Trophoblast cell (in vitro differentiated cells and primary cell): ENCODE measurements around the gene IDH3G.

Source experiments
- DNase-seq, 2 donors: peaks; one replicate each; pipeline ENCODE4 v3.0.0-alpha.2; 2016
- H2AFZ ChIP-seq: 2 replicates; pipeline ENCODE4 v1.6.1; 2013; ENCODE audit warnings: low read length, moderate library complexity, mild to moderate bottlenecking; ENCODE audit not compliant: insufficient read depth, poor library complexity
- H2AK5ac ChIP-seq: 2 replicates; pipeline ENCODE4 v1.6.1; 2013; ENCODE audit warnings: mild to moderate bottlenecking, low read length
- H2BK120ac ChIP-seq: 2 replicates; pipeline ENCODE4 v1.6.1; 2013; ENCODE audit warnings: low read length, mild to moderate bottlenecking, moderate library complexity; ENCODE audit not compliant: insufficient read depth, poor library complexity
- H2BK12ac ChIP-seq: 2 replicates; pipeline ENCODE4 v1.6.1; 2013; ENCODE audit warnings: mild to moderate bottlenecking, low read length, moderate library complexity
- H2BK5ac ChIP-seq: 2 replicates; pipeline ENCODE4 v1.6.1; 2013; ENCODE audit warnings: low read length, low read depth, moderate library complexity, mild to moderate bottlenecking; ENCODE audit not compliant: poor library complexity
- H3K14ac ChIP-seq: 2 replicates; pipeline ENCODE4 v1.6.1; 2013; ENCODE audit warnings: mild to moderate bottlenecking, low read length
- H3K18ac ChIP-seq: 2 replicates; pipeline ENCODE4 v1.6.1; 2013; ENCODE audit warnings: mild to moderate bottlenecking, low read length
- H3K23ac ChIP-seq: 2 replicates; pipeline ENCODE4 v1.6.1; 2013; ENCODE audit warnings: low read length
- H3K27ac ChIP-seq: 2 replicates; pipeline ENCODE4 v1.5.1; 2013; ENCODE audit warnings: low read depth, mild to moderate bottlenecking, inconsistent platforms, low read length, moderate library complexity
- H3K27me3 ChIP-seq: 2 replicates; pipeline ENCODE4 v1.6.1; 2013; ENCODE audit warnings: inconsistent platforms, mild to moderate bottlenecking, low read length, moderate library complexity; ENCODE audit not compliant: insufficient read depth
- H3K36me3 ChIP-seq, 2 experiments: 1 replicate in 1 of 2; 2 replicates in 1 of 2; pipeline ENCODE4 v1.6.1; 2013; ENCODE audit warnings: low read length in 2 of 2, mild to moderate bottlenecking in 2 of 2, moderate library complexity in 1 of 2; ENCODE audit not compliant: insufficient read depth in 2 of 2, control insufficient read depth in 1 of 2
- H3K4ac ChIP-seq: 2 replicates; pipeline ENCODE4 v1.6.1; 2013; ENCODE audit warnings: low read depth, mild to moderate bottlenecking, low read length, moderate library complexity
- H3K4me1 ChIP-seq, 2 experiments: 1 replicate in 1 of 2; 2 replicates in 1 of 2; pipeline ENCODE4 v1.6.1; 2013; ENCODE audit warnings: low read length in 2 of 2, mild to moderate bottlenecking in 2 of 2, moderate library complexity in 1 of 2; ENCODE audit not compliant: insufficient read depth in 2 of 2, control insufficient read depth in 1 of 2
- H3K4me2 ChIP-seq: 2 replicates; pipeline ENCODE4 v1.6.1; 2013; ENCODE audit warnings: inconsistent platforms, mild to moderate bottlenecking, low read length, moderate library complexity
- H3K4me3 ChIP-seq: 2 replicates; pipeline ENCODE4 v1.5.1; 2013; ENCODE audit warnings: mild to moderate bottlenecking, low read depth, low read length, inconsistent platforms
- H3K79me1 ChIP-seq: one replicate; pipeline ENCODE4 v1.6.1; 2013; ENCODE audit warnings: low read length
- H3K79me2 ChIP-seq: 2 replicates; pipeline ENCODE4 v1.6.1; 2013; ENCODE audit warnings: low read length, mild to moderate bottlenecking; ENCODE audit not compliant: control insufficient read depth, insufficient read depth, poor library complexity
- H3K9ac ChIP-seq: 2 replicates; pipeline ENCODE4 v1.6.1; 2013; ENCODE audit warnings: mild to moderate bottlenecking, low read length
- H3K9me3 ChIP-seq: 2 replicates; pipeline ENCODE4 v1.6.1; 2013; ENCODE audit warnings: low read depth, mild to moderate bottlenecking, control low read depth, inconsistent platforms, low read length; ENCODE audit not compliant: insufficient read depth
- H4K12ac ChIP-seq: 2 replicates; pipeline ENCODE4 v1.6.1; 2013; ENCODE audit warnings: low read depth, mild to moderate bottlenecking, low read length, moderate library complexity
- H4K8ac ChIP-seq: 2 replicates; pipeline ENCODE4 v1.6.1; 2013; ENCODE audit warnings: low read depth, mild to moderate bottlenecking, low read length, moderate library complexity
- H4K91ac ChIP-seq: one replicate; pipeline ENCODE4 v1.6.1; 2013; ENCODE audit warnings: low read depth, mild to moderate bottlenecking, low read length, moderate library complexity
- WGBS: extraction: QIAGEN DNeasy Blood & Tissue Kit; methylation state at CpG from one replicate; pipeline ENCODE4 v1.1.7; 2013; ENCODE audit warnings: missing lambda C conversion rate; ENCODE audit not compliant: insufficient read length, insufficient coverage; ENCODE audit errors: extremely low coverage; 5-methylcytosine and 5-hydroxymethylcytosine counted together

Gene IDH3G

DNA sequence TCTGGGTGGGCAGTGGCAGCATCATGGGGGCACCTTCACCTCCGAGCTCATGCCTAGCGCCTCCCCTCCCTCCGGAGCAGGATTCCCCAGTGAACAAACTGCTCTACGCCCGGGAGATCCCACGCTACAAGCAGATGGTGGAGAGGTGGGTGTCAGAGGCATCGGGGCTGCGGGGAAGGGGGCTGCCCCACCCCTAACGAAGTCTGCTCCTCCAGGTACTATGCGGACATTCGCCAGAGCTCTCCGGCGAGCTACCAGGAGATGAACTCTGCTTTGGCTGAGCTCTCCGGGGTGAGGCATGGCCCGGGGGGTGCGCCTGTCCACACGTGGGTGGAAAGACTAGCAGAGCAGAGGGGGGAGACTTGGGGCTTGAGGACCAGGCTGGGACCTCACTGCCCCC, 16.0 kb downstream of the IDH3G start:
- Histone ChIP-seq H2BK5ac (no peak overlapping the region), H3K27ac (no peak overlapping the region), H3K4ac (no peak overlapping the region), H3K79me2 (no peaks in the 10 kb centered on the region), H3K9me3 (peaks cover 3% of the 10 kb centered on the region), H3K14ac (no peak overlapping the region), H3K23ac (no peak overlapping the region), H4K12ac (no peak overlapping the region), H3K9ac (no peak overlapping the region), H3K4me2 (no peak overlapping the region), H2BK12ac (no peak overlapping the region), H4K8ac (no peak overlapping the region), H2BK120ac (no peak overlapping the region), H3K18ac (no peak overlapping the region), H3K79me1 (no peaks in the 10 kb centered on the region), H3K4me1 (no peaks in the 10 kb centered on the region), H3K4me3 (no peak overlapping the region), H2AFZ (no peak overlapping the region), H4K91ac (no peak overlapping the region), H3K36me3 (peaks cover 0 to 1% of the 10 kb centered on the region in 2 experiments), H2AK5ac (no peak overlapping the region), H3K27me3 (no peaks in the 10 kb centered on the region)
- DNase-seq: no peak
- no CpG with 5 or more reads among the region's 17 CpGs for WGBS

DNA sequence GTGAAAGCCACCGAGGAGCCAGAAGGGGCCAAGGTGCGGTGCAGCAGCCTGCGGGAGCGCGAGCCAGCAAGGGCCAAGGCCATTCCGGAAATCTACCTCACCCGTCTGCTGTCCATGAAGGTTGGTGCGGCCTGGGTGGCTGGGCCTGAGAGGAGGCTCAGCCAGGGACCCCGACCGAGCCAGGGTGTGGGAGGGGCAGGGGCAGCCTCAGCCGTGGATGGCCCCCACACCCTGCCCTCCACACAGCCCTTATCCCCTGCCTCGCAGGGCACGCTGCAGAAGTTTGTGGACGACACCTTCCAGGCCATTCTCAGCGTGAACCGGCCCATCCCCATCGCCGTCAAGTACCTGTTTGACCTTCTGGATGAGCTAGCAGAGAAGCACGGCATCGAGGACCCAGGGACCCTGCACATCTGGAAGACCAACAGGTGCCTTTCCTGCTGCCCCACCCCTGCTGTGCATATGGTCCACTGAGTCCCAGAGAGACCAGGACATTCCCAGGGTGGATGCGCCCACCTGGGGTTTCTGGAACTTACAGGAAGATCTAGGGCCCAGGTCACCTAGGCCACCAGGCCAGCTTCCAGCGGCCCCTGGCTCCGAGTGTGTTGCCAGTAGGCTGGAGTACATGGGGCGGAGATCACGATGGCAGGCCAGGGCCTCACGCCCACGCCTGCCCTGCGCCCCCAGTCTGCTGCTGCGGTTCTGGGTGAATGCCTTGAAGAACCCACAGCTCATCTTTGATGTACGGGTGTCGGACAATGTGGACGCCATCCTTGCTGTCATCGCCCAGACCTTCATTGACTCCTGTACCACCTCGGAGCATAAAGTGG, 16.7 kb downstream of the IDH3G start:
- H3K18ac ChIP-seq: no peak overlapping the region
- no peaks in the 10 kb centered on the region for H3K79me1 ChIP-seq
- H2BK5ac ChIP-seq: no peak overlapping the region
- no peak overlapping the region for H2AFZ ChIP-seq
- no peaks in the 10 kb centered on the region for H3K27me3 ChIP-seq
- H2AK5ac ChIP-seq: no peak overlapping the region
- H4K8ac ChIP-seq: no peak overlapping the region
- no peak overlapping the region for H2BK12ac ChIP-seq
- no peak overlapping the region for H3K4me2 ChIP-seq
- no peak overlapping the region for H3K4me3 ChIP-seq
- H3K36me3 ChIP-seq: no peaks in the 10 kb centered on the region
- no peak overlapping the region for H3K23ac ChIP-seq
- no peak overlapping the region for H4K12ac ChIP-seq
- no peak overlapping the region for H3K14ac ChIP-seq
- H3K9ac ChIP-seq: no peak overlapping the region
- WGBS: no CpG with 5 or more reads among the region's 34 CpGs
- no peaks in the 10 kb centered on the region for H3K79me2 ChIP-seq
- DNase-seq: no peak
- H3K4ac ChIP-seq: no peak overlapping the region
- no peak overlapping the region for H2BK120ac ChIP-seq
- H3K4me1 ChIP-seq: no peaks in the 10 kb centered on the region
- no peak overlapping the region for H4K91ac ChIP-seq
- peaks cover 3% of the 10 kb centered on the region for H3K9me3 ChIP-seq
- H3K27ac ChIP-seq: no peak overlapping the region

DNA sequence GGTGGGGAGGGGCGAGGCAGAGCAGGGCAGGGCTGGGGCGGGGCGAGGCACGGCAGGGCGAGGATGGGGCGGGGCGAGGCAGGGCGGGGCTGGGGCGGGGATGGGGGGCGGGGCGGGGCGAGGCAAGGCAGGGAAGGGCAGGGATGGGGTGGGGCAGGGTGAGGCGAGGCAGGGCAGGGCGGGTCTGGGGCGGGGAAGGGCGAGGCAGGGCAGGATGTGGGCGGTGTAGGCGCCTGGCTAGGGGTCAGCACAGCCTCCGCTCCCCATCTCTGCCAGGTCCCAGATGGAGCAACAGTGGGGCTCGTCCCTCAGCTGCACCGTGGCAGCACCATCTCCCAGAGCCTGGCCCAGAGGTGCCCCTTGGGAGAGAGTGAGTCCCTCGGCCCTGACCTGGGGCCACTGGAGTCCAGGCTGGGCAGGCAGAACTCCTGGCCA, 17.5 kb downstream of the IDH3G start:
- H4K8ac ChIP-seq: no peak overlapping the region
- WGBS: no CpG with 5 or more reads among the region's 22 CpGs

DNA sequence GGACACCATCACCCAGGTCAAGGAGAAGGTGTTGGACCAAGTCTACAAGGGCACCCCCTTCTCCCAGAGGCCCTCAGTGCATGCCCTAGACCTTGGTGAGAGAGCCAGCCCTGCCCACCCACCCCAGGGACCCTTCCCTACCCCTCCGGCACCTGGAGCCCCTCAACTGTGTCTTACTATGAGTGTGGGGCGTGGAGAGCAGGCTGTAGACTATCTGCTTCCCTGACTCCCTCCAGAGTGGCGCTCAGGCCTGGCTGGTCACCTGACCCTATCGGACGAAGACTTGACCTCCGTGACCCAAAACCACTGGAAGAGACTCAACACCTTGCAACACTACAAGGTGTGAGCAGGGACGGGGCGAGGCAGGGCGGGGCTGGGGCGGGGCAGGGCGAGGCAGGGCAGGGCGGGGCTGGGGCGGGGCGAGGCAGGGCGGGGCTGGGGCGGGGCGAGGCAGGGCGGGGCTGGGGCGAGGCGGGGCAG, 18.0 kb downstream of the IDH3G start:
- Histone ChIP-seq H3K79me1 (no peaks in the 10 kb centered on the region), H2BK5ac (no peak overlapping the region), H3K18ac (no peak overlapping the region), H3K4me3 (no peak overlapping the region), H3K14ac (no peak overlapping the region), H2BK120ac (no peak overlapping the region), H4K8ac (no peak overlapping the region), H3K79me2 (no peaks in the 10 kb centered on the region), H3K9ac (no peak overlapping the region), H3K9me3 (peaks cover 3% of the 10 kb centered on the region), H4K12ac (no peak overlapping the region), H3K27me3 (no peaks in the 10 kb centered on the region), H2BK12ac (no peak overlapping the region), H4K91ac (no peak overlapping the region), H2AK5ac (no peak overlapping the region), H3K36me3 (no peaks in the 10 kb centered on the region), H3K4ac (no peak overlapping the region), H3K4me1 (no peaks in the 10 kb centered on the region), H3K27ac (no peak overlapping the region), H2AFZ (no peak overlapping the region), H3K23ac (no peak overlapping the region), H3K4me2 (no peak overlapping the region)
- DNase-seq: no peak
- no CpG with 5 or more reads among the region's 20 CpGs for WGBS

More for the DNA sequence above, 17.5 kb downstream of the IDH3G start:
- Histone ChIP-seq H3K14ac (no peak overlapping the region), H2BK120ac (no peak overlapping the region), H3K4me2 (no peak overlapping the region), H4K91ac (no peak overlapping the region), H3K27me3 (no peaks in the 10 kb centered on the region), H3K4me3 (no peak overlapping the region), H3K9ac (no peak overlapping the region), H3K4ac (no peak overlapping the region), H2BK5ac (no peak overlapping the region), H3K4me1 (no peaks in the 10 kb centered on the region), H2AFZ (no peak overlapping the region), H3K27ac (no peak overlapping the region), H3K79me1 (no peaks in the 10 kb centered on the region), H3K23ac (no peak overlapping the region), H3K79me2 (no peaks in the 10 kb centered on the region), H2BK12ac (no peak overlapping the region), H2AK5ac (no peak overlapping the region), H4K12ac (no peak overlapping the region), H3K9me3 (peaks cover 3% of the 10 kb centered on the region), H3K36me3 (no peaks in the 10 kb centered on the region), H3K18ac (no peak overlapping the region)
- no peak for DNase-seq
